NCI-H146 treated with DMSO at 0.1 percent for 48 hours (cell line): Measurements from ENCODE around the gene EHMT2.
"Not testable (repeated sequence)": the region's sequence is repeated elsewhere in the genome, so short reads cannot be mapped to it uniquely, and the experiment has no call there.

Experiments used
- DNase-seq: peaks from one replicate; lab custom pipeline; 2025; ENCODE audit not compliant: unreplicated experiment; lab: John Stamatoyannopoulos, UW

EHMT2 gene

DNA sequence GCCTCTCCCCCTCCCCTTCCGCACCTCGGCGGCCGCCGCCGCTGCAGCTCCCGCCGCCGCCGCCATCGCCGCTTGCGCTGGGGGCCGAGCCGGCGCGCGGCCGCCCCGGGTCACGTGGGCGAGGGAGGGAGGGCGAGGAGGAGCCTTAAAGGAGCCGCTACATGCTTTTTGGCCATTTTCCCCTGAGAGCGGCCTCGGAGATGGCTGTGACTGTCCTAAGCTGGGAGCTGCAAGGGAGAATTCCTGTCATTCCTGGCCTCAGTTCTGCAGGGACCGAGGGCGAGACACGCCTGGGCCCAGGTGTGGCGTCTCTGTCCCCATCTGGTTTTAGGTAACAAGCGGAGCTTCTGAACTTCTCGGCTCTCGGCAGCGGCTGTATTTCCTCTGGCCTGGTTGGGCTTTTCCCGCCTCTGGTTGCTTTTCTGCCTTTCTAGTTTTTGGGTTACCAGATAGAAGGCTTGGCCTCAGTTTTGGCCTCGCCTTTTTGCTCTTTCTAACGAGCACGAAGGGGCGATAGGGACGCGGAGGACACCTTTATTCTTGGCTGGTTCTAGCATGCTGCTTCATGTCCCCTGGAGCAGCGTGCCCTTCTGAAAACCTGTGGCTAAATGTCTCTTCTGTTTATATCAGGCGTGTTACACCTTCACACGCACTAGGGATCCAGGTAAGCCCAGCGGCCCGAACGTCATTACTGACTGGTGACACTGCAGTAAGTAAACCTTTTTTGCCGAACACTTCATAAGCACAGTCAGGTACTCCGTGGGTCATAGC, at the start of gene EHMT2:
TSS of gene EHMT2 (minus strand) at position 87 of the 771 bp plus-strand sequence. CDS start at position 66, 21 bp downstream.
- peak; percentile 48 for DNase-seq

DNA sequence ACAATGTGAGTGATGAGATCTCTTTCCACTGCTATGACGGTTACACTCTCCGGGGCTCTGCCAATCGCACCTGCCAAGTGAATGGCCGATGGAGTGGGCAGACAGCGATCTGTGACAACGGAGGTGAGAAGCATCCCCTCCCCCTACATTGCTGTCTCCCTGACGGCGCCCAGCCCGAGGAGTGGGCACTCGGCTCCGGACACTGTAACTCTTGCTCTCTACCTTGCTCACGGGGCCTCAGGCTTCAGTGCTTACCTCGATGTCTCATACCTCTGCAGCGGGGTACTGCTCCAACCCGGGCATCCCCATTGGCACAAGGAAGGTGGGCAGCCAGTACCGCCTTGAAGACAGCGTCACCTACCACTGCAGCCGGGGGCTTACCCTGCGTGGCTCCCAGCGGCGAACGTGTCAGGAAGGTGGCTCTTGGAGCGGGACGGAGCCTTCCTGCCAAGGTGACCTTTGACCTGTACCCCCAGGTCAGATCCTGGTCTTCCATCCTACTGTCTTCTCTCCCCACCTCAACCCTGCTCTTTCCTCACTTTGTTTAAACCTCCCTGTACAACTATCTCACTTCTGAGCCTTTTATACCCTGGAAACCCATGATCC, 49.7 kb upstream of the EHMT2 start:
- DNase-seq = no peak

DNA sequence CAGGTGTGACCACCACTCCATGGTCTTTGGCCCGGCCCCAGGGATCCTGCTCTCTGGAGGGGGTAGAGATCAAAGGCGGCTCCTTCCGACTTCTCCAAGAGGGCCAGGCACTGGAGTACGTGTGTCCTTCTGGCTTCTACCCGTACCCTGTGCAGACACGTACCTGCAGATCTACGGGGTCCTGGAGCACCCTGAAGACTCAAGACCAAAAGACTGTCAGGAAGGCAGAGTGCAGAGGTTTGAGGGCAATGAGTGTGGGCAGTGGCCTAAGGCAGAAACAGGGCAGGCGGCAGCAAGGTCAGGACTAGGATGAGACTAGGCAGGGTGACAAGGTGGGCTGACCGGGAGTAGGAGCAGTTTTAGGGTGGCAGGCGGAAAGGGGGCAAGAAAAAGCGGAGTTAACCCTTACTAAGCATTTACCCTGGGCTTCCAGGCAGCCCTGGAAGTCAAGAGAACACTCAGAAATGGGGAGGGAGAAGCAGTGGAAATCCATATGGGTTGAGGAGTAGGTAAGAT, 48.9 kb upstream of the EHMT2 start:
- no peak for DNase-seq

DNA sequence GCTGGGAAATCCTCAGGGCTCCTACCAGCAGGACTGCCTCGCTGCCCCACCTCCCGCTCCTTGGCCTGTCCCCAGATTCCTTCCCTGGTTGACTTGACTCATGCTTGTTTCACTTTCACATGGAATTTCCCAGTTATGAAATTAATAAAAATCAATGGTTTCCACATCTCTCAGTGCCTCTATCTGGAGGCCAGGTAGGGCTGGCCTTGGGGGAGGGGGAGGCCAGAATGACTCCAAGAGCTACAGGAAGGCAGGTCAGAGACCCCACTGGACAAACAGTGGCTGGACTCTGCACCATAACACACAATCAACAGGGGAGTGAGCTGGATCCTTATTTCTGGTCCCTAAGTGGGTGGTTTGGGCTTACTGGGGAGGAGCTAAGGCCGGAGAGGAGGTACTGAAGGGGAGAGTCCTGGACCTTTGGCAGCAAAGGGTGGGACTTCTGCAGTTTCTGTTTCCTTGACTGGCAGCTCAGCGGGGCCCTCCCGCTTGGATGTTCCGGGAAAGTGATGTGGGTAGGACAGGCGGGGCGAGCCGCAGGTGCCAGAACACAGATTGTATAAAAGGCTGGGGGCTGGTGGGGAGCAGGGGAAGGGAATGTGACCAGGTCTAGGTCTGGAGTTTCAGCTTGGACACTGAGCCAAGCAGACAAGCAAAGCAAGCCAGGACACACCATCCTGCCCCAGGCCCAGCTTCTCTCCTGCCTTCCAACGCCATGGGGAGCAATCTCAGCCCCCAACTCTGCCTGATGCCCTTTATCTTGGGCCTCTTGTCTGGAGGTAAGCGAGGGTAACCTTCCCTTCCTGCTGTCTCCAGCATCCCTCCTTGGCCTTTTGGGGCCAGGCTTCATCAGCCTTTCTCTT, 48.2 kb upstream of the EHMT2 start, which contains the start of gene CFB:
TSS of gene CFB (plus strand) at position 589 of the 863 bp plus-strand sequence. CDS start at position 716, 127 bp downstream.
- DNase-seq = no peak

DNA sequence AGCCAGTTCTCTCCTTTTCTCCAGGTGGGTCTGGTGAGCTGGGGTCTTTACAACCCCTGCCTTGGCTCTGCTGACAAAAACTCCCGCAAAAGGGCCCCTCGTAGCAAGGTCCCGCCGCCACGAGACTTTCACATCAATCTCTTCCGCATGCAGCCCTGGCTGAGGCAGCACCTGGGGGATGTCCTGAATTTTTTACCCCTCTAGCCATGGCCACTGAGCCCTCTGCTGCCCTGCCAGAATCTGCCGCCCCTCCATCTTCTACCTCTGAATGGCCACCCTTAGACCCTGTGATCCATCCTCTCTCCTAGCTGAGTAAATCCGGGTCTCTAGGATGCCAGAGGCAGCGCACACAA, 47.6 kb upstream of the EHMT2 start:
- no peak for DNase-seq

DNA sequence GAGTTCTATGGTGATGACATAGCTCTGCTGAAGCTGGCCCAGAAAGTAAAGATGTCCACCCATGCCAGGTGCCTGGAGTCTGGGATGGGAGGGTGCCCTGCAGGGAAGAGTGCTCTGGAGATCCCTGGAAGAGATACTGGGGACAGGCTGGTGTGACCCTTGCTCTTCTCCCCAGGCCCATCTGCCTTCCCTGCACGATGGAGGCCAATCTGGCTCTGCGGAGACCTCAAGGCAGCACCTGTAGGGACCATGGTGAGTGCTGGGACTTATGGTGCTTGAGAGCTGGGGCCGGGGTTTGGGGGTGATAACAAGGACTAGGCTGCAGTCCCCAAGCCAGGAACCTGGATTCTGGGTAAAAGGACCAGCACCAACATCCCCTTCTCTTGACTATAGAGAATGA, 46.2 kb upstream of the EHMT2 start:
- no peak for DNase-seq

- DNase-seq = no peak
These were observed 42.8 kb upstream of the EHMT2 start for GRCh38 chr6:31940256-31940664.

DNA sequence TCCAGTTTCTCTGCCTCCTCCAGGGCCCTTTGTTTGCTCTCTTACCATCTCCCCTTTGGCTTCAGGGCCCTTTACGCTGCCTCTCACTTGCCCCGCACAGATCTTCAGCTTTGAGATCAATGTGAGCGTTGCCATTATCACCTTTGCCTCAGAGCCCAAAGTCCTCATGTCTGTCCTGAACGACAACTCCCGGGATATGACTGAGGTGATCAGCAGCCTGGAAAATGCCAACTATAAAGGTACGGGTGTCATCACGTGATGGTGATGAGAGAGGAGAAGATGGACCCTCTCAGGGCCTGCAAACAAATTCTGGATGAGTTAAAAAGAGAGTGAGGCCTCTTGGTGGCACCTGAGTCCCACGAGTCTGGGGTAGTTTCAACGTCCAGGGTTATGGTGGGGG, 38.3 kb upstream of the EHMT2 start:
- DNase-seq = no peak

DNA sequence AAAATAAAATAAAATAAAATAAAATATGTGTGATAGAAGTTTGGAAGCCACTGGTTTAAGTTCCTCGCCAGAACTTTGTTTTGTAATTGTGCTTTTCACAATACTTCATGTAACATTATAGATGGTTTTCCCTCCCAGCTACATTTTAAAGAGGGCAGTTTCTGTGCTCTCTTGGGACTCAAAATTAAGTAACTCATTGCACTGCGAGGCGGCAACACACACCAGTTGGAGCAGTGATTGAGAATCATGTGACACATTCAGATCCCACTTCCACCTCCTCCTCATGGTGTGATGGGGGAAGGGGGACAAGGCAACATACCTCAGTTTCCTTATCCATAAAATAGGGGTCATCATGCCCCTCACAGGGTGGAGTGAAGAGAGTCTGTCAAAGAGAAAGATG, 37.5 kb upstream of the EHMT2 start:
- no peak for DNase-seq

DNA sequence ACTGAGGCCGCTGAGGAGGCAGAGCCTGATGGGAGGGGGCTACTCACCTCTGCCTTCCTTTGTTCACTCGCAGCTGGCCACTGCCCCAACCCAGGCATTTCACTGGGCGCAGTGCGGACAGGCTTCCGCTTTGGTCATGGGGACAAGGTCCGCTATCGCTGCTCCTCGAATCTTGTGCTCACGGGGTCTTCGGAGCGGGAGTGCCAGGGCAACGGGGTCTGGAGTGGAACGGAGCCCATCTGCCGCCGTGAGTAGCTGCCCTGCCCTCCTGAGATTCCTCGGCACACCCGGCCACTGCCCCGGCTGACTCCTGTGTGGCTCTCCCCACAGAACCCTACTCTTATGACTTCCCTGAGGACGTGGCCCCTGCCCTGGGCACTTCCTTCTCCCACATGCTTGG, 36.0 kb upstream of the EHMT2 start:
- DNase-seq = no peak

- DNase-seq = not testable (repeated sequence)
These were observed 34.6 kb upstream of the EHMT2 start for GRCh38 chr6:31932137-31932536.

DNA sequence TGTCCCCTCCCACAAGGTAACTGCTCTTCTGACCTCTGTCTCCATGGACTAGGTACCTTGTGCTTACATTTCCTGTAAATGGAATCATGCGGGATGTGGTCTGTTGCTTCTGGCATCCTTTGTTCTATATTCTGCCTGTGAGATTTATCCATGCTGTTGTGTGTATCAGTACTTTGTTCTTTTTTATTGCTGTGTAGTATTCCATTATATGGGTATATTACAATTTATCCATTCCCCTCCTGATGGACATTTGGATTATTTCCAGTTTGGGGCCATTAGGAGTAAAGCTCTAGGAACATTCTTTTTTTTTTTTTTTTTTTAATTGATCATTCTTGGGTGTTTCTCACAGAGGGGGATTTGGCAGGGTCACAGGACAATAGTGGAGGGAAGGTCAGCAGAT, 33.5 kb upstream of the EHMT2 start:
- DNase-seq = no peak

- no peak for DNase-seq
These were observed 31.1 kb upstream of the EHMT2 start for GRCh38 chr6:31928672-31928939.

GRCh38 chr6:31927863-31928671, 30.6 kb upstream of the EHMT2 start:
- DNase-seq = no peak

DNA sequence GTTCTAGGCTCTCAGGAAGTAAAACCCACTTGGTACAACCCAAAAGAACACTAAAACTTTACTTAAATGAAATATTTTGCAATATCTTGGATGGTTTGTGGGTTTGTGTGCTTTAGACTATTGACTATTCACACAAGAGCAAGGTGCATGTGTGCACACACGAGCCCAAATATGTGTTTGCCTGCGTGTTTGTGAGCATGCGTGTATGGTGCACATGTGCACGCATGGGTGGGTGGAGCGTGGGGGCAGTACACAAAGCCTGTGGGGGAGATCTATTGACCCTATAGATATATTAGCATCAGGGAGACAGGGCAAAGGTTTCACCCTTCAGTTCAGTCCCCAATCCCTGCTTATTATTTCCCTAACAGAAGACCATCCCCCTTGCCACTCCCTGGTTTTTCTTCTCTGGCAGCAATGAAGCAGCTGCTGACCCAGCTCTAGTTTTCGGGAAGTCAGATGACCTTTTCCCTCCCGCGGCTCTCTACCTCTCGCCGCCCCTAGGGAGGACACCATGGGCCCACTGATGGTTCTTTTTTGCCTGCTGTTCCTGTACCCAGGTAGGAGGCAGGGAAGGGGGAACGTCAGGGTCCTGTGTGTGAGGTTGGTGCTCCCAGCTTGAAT, 29.9 kb upstream of the EHMT2 start, which contains the start of gene C2:
TSS of gene C2 (plus strand) at position 476 of the 621 bp plus-strand sequence. CDS start at position 512, 36 bp downstream.
- no peak for DNase-seq

GRCh38 chr6:31922942-31923341, 25.4 kb upstream of the EHMT2 start:
- DNase-seq = no peak

DNA sequence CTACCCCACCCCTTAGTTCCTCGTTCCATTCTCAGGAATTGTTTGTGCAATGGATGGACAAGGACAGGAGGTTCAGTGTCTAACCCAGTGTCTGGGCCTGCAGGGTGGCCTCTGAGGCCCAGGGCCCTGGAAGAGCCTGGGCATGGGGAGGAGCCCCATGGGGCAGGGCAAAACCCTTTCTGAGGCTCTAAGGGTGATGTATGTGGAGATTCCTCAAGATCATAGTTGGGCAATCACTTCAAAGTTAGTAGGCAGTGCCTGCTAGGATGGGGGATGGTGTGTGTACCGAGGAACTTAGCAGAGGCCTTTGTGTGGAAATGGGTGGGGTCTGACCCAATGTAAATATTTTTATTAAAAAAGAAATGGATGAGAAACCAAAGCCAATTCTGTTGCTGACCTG, 23.3 kb upstream of the EHMT2 start:
- DNase-seq = no peak

- no peak for DNase-seq
These were observed 22.3 kb upstream of the EHMT2 start for GRCh38 chr6:31919624-31920303.

DNA sequence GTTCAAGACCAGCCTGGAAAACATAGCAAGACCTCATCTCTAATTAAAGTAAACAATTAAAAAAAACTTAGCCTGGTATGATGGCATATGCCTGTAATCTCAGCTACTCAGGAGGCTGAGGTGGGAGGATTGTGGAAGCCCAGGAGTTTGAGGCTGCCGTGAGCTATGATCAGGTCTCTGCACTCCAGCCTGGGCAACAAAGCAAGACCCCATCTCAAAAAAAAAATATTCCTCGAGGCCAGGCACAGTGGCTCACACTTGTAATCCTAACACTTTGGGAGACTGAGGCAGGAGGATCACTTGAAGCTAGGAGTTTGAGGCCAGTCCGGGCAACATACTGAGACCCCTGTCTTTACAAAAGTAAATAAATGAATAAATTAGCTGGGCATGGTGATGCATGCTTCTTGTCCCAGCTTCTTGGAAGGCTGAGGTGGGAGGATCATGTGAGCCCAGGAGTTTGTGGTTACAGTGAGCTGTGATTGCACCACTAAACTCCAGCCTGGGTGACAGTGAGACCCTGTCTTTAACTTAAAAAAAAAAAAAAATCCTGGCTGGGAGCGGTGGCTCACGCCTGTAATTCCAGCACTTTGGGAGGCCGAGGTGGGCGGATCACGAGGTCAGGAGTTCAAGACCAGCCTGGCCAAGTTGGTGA, 20.7 kb upstream of the EHMT2 start:
- no peak for DNase-seq
